GOT3 (cell line): Measurements from ENCODE around the gene AS3MT.

ENCODE experiments used
- DNase-seq: peaks from one replicate; lab custom pipeline; 2025; ENCODE audit warnings: mixed read lengths; lab: John Stamatoyannopoulos, UW

AS3MT gene

GRCh38 chr10:102856758-102857424 is 12.4 kb upstream of the AS3MT start:
- no peak for DNase-seq

GRCh38 chr10:102859911-102860310 is 9.4 kb upstream of the AS3MT start:
- DNase-seq: no peak

DNA sequence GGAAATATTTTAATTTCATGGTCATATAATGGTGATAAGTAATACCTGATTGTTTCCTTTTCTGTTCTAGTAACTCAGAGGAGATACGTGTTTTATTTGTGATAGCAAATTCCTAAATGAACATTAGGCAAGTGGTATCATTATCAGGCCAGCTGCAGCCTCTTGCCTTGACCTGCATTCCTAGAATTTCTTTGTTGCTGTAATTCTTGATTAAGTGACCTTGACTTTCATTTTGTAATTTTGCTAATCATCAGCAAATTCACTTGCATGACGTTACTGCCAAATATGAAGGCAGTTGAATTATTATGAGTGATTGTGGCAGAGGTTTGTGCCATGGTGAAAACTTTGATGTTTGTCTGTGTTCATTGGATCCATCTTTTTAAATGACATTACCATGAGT is 5.6 kb upstream of the AS3MT start:
- no peak for DNase-seq

DNA sequence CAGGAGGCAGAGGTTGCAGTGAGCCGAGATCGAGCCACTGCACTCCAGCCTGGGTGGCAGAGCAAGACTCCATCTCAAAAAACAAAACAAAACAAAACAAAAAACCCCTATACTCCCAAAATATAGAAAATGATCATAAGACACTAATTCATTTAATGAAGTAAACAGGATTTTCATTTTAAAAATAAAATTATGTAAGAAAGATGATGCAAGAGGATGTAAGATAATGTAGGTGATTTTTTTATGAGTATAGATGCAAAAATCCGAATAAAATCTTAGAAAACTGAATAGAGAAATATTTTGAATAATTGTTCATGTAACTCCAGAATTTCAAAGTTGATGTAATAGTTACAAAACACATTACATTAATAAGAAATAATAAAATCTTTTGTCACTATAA is 3.6 kb upstream of the AS3MT start:
- no peak for DNase-seq

DNA sequence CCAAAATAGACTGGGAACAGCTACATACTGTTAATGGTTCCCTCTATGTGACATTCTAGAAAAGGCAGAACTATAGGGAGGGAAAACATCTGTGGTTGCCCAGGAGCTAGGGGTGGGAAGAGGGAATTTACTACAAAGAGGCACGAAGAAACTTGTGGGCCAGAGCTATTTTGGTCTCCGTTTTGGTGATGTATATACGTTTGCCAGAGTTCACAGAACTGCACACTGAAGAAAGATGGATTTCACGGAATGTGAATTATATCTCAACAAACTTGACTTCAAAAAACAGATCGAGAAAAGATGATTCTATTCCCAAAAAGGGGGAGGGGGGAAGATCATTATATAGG is 386 bp upstream of the AS3MT start:
- no peak for DNase-seq

DNA sequence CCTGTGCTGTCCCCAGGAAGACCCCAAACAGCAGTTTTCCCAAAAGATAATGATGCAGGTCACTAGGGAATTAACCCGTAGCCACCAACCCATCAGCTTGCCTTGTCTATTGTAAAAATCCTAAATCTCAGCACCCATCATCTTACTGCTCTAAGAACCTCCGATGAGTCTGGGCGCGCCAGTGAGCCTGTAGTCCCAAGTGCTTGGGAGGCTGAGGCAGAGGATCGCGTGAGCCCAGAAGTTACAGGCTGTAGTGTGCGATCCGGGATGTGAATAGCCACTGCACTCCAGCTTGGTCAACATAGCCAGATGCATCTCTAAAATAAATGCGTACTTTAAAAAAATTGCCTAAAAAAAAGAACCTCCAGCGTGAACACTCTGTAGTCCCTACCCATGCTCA is 951 bp downstream of the AS3MT start:
- DNase-seq: no peak

DNA sequence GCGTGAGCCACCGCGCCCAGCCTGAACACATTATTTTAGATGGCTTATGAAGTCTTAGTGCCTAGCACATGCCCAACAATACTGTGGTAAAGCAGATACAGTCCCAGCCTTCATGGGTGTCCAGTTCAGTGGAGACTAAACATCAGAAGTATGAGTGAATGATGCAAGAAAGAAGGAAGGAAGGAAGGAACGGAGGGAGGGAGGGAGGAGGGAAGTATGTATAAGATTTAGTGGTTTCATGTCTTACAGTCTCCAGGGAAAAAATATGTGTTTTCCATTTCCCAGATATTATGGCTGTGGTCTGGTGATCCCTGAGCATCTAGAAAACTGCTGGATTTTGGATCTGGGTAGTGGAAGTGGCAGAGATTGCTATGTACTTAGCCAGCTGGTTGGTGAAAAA is 2.9 kb downstream of the AS3MT start:
- DNase-seq: no peak

DNA sequence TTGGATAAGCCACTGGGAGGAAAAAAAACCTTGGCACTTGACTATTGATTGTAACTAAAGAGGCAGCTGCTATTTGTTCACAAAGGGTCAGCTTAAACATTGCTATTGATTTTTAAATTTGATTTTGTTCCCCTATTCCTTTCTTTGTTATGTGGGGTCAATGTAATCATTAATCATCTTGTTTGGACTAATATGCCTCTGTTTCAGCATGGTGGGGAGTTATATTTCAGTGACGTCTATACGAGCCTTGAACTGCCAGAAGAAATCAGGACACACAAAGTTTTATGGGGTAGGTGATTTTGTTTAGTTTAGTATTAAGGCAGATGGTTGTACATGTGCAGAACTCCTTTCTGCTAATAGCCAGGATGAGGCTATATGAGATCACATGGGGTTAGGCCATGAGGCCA is 7.5 kb downstream of the AS3MT start:
- DNase-seq: no peak

- DNase-seq: no peak
Observed at GRCh38 chr10:102878629-102879028, 9.4 kb downstream of the AS3MT start.

- DNase-seq: no peak
Observed at GRCh38 chr10:102880256-102880655, 11.0 kb downstream of the AS3MT start.

DNA sequence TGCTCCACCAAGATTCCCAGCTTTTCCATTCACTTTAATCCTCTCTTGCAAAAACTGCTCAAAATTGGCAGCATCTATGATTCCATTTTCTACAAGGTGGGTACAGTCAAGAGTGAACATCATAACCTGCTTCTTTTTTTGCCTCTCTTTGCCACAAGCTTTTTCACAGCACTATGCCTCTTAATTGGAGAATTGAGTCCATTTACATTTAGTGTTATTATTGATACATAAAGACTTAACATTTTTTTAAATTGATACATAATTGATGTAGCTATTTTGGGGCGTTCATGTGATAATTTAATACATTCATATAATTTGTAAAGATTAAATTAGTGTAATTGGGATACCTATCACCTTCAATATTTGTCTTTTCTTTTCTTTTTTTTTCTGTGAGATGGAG is 18.8 kb downstream of the AS3MT start:
- no peak for DNase-seq

DNA sequence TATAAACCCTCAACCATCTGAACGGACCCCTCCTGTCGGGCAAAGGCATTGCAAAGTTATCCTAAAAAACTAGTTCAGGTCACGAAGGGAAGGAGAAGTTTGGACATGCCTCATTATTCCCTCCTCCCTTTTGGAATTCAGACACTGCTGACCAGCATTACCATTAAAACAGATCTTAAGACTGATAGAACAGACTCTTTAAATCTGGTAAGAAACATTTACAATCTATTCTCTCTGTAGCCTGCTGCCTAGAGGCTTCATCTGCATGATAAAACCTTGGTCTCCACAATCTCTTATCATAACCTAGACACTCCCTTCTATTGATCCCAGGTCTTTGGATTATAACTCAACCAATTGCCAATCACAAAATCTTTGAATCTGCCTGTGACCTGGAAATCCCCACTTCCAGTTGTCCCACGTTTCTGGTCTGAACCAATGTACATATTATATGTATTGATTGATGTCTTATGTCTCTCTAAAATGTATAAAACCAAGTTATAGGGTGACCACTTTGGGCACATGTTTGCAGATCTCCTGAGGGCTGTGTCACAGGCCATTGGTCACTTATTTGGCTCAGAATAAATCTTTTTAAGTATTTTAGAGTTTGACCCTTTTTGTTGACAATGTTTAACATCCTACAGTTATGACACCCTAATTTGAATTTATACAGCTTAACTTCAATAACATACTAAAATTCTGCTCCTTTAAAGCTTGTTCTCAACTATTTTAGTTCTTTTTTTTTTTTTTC is 25.4 kb downstream of the AS3MT start:
- DNase-seq: no peak

DNA sequence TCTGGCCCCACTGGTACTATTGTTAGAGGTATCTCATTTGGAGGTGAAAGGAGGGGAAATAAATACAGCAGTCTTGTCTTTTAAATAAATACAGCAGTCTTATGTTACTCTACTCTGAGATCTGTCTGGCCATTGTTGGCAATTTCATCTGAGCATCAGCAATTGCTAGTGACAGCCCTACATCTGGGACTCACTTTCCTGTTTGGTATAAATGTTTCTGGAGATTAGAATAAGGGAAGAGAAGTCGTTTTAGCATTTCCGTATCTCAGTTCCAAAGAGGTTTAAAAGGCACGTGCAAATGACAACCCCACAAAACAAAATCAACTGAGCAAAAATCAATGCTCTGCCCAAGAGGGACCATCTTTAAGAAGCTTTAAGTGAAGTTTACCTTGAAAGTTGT is 30.7 kb downstream of the AS3MT start:
- no peak for DNase-seq

- DNase-seq: no peak
Observed at GRCh38 chr10:102904346-102904745, 35.1 kb downstream of the AS3MT start.

- DNase-seq: no peak
Observed at GRCh38 chr10:102906507-102906906, 37.2 kb downstream of the AS3MT start.

GRCh38 chr10:102914781-102915180 is 45.5 kb downstream of the AS3MT start:
- DNase-seq: no peak

- DNase-seq: no peak
Observed at GRCh38 chr10:102916173-102916572, 46.9 kb downstream of the AS3MT start.

DNA sequence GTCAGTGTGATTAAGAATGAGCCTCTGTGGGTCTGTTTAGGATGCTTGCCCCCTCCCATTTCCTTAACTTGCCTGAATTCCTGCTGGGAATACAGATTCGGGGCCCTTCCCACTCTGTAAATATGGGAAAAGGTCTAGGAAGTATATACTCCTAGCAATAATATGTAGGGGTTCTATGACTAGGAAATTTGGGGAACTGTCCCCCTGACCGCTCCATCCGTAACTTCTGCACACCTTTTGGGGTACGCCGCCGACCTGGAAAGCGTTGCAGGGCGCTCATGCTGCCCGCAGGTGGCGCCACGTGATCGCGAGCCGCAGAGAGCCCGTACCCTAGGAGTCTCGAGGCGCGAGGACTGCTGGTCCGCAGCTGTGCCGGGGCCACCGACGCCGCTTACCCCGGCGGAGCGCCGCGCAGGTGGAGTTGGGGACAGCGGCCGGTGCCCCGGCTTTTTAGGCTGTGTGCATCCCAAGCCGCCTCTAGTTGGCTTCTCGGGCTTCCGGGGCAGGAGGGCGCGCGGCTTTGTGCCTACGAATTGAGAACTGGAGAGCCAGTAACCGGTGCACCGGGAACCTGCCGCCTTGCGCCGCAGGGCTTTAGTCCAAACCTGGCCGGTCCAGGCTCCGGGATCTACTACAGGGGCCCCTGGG is 48.2 kb downstream of the AS3MT start:
- DNase-seq: peak; percentile 35

- peak; percentile 97 for DNase-seq
Observed at GRCh38 chr10:102917962-102918816, 48.9 kb downstream of the AS3MT start, which contains the start of gene CNNM2. Gene CNNM2 (plus strand): TSS chr10:102918294. CDS start chr10:102918481, 187 bp downstream.

GRCh38 chr10:102918817-102919245 is 49.6 kb downstream of the AS3MT start:
- no peak for DNase-seq

GRCh38 chr10:102919246-102919959 is 50.1 kb downstream of the AS3MT start:
- DNase-seq: no peak
